GM12873 (cell line): ENCODE data around the gene RASSF1.

ENCODE experiments used
- TF ChIP-seq, protein P1 (sequence below): IDR thresholded peaks from 2 replicates; pipeline ENCODE4 v1.5.1; 2012; ENCODE audit warnings: low read depth, mild to moderate bottlenecking, moderate library complexity, low read length, control low read depth; ENCODE audit not compliant: insufficient read depth; ENCODE audit errors: missing control alignments

Gene RASSF1

GRCh38 chr3:50338965-50339364 is 1.7 kb downstream of the RASSF1 start:
- TF ChIP-seq, protein P1, sequence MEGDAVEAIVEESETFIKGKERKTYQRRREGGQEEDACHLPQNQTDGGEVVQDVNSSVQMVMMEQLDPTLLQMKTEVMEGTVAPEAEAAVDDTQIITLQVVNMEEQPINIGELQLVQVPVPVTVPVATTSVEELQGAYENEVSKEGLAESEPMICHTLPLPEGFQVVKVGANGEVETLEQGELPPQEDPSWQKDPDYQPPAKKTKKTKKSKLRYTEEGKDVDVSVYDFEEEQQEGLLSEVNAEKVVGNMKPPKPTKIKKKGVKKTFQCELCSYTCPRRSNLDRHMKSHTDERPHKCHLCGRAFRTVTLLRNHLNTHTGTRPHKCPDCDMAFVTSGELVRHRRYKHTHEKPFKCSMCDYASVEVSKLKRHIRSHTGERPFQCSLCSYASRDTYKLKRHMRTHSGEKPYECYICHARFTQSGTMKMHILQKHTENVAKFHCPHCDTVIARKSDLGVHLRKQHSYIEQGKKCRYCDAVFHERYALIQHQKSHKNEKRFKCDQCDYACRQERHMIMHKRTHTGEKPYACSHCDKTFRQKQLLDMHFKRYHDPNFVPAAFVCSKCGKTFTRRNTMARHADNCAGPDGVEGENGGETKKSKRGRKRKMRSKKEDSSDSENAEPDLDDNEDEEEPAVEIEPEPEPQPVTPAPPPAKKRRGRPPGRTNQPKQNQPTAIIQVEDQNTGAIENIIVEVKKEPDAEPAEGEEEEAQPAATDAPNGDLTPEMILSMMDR = peak; percentile 20

DNA sequence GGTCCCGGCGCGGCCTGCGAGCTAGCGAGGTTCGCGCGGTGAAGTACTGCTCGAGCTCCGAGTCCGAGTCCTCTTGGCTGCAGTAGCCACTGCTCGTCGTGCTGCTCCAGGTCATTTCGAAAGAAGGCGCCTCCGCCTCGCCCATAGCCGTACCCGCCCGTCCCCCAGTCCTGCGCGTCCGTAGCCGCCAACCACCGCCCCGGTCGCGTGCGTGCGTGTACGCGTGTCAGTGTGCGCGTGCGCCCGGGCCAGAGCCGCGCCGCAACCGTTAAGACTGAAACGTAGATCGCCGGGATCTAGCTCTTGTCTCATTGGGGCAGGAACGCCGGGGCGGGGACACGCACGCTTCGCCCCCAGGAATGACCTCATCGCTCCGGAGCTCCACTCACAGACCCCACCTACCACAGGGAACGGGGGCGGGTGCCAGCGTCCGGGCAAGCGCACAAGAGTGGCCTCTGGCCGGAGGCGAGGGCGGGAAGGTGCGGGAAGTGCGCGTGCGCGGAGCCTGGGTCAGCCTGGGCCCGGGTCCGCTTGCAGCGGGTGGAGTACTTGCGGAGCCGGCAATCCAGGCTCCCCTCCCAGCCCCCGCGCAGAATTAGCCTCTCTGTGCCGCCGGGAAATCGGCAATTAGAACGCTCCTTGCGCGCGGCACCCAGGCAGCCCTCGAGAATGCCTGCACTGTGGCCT is 3.3 kb downstream of the RASSF1 start:
- TF ChIP-seq, protein P1 = no peak

DNA sequence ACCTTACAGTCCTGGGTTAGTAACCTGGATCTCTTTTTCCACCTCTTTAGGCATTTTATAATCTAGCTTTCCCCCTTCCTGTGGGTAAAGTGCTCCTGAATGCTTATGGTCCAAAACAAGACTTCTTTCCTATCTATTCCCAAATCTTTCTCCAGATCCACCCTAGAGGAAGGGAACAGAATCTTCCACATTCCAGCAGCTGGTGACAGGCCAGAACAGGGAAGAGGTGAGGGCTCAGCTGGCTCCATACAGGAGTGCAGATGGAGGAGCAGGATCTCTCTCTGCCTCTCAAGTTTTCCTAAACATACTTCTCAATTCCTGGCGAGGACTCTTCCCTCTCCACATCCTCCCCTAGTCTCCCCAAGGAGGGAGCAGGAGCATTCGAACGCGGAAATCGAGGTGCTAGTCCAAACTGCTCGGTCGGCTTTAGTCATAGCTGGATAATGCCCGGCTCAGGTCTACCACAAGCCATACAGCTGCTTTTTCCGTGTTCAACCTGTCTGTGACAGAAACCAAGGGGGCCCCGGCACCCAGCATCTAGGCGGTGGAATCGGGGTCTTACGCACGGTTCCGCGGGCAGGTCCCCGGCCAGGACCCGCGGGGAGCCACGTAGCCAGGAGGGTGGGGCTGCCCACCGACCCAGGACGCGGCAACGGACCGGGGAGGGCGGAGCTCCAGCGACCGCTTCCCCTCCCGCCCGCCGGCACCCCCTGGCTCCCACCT is 4.0 kb downstream of the RASSF1 start:
- TF ChIP-seq, protein P1 = no peak

DNA sequence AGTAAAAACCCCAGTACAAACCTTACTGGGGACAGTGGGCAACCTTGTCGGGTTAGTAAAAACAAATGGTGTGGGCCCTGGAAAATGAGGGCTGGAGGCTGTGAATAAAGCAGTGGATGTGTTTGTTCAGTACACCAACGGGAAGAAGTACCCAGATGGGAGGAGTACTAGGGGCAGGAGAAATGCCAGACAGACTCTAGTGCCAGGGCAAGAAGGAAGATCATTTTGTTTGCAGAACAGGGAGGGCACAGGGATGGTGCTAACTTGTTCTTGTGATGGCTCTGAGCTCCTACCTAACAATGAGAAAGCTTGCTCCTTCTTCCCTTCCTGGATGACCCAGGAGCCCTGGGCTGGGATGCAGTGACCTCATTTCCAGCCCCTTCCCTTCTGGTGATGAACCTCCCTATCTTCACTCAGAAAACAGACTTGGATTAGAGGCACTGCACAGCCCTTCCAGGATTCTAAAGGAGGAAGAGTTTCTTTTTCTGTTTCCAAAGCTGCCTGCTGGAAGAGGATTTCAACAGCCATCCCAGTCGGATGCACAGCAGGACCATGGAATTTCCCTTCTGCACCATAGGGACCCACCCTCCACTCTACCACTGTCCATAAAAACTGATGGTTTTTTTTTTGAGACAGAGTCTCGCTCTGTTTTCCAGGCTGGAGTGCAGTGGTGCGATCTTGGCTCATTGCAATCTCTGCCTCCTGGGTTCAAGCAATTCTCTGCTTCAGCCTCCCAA is 6.1 kb downstream of the RASSF1 start:
- TF ChIP-seq, protein P1 = no peak

- TF ChIP-seq, protein P1 = no peak
Observed at GRCh38 chr3:50333744-50334328, 6.8 kb downstream of the RASSF1 start.

GRCh38 chr3:50331364-50331907 is 9.2 kb downstream of the RASSF1 start:
- TF ChIP-seq, protein P1 = no peak
